KBM-7 (cell line): ENCODE data around the gene RHCE.
"Not testable (repeated sequence)": the region's sequence is repeated elsewhere in the genome, so short reads cannot be mapped to it uniquely, and the experiment has no call there.

ENCODE experiments used
- DNase-seq: peaks from one replicate; pipeline ENCODE4 v3.0.0-alpha.2; 2015
- in situ Hi-C: fragments of 300-500 bp; cut with MboI; formaldehyde crosslinking; loops from 2 replicates; pipeline ENCODE4 v1.14.3; 2020; ENCODE audit warnings: low sequenced_read_pairs, low pct_unique_long_range_greater_than_20kb, mixed read lengths

The RHCE gene

GRCh38 chr1:25322127-25322526 is 98.5 kb downstream of the RHCE start:
- in situ Hi-C loops, DNase-seq: not testable (repeated sequence)

- in situ Hi-C loops, DNase-seq: not testable (repeated sequence)
Observed at GRCh38 chr1:25320314-25320938, 100.2 kb downstream of the RHCE start.

- DNase-seq, in situ Hi-C loops: not testable (repeated sequence)
Observed at GRCh38 chr1:25312806-25313470, 107.7 kb downstream of the RHCE start.
